NCI-H748 (cell line): ENCODE measurements around the gene HM13.
"Not testable (repeated sequence)": the region's sequence is repeated elsewhere in the genome, so short reads cannot be mapped to it uniquely, and the experiment has no call there.

Experiments used
- DNase-seq: peaks from one replicate; lab custom pipeline; 2025; ENCODE audit not compliant: unreplicated experiment; lab: John Stamatoyannopoulos, UW

The HM13 gene

GRCh38 chr20:31606804-31607639, 92.8 kb downstream of the HM13 start:
- DNase-seq, result peak; percentile 85

- DNase-seq, result peak; percentile 63
These were observed 93.5 kb downstream of the HM13 start for GRCh38 chr20:31607640-31608250.

DNA sequence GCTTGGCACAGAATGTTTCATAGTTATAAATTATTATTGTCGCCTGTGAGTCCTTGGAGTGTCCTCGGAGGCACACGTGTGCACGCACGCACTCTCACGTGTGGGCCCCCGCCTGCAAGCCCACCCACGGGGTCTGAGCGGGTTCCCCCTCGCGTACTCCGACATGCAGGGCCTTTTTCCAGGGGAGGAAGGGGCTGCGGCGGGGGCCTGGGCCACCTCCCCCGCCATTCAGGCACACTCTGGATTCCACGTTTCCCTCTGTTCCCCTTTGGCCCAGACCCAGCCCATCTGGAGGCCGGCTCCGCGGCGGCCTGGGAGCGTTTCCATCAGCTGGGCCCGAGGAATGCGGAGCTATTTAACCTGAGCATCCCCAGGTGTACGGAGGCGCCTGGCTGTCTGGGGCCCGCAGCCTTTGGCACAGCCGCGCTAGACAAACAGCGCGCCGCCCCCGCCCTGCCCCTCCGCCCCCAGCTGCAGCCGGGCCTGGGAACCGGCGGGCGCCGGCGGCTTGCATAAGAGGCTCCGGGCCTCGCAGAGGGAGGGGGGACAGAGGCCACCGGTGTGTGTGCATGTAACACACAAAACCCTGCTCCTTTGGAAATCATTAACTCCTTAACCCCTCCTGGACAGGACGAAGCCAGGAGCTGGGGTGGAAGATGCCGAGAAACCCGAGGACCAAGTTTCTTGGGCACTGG, 94.2 kb downstream of the HM13 start:
- DNase-seq, result peak; percentile 97

DNA sequence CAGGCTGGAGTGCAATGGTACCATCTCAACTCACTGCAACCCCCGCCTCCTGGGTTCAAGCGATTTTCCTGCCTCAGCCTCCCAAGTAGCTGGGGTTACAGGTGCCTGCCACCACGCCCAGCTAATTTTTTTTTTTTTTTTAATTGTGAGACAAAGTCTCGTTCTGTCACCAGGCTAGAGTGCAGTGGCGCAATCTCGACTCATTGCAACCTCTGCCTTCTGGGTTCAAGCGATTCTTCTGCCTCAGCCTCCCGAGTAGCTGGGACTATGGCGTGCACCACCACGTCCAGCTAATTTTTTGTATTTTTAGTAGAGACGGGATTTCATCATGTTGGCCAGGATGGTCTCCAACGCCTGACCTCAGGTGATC, 98.0 kb downstream of the HM13 start:
- DNase-seq, result not testable (repeated sequence)

DNA sequence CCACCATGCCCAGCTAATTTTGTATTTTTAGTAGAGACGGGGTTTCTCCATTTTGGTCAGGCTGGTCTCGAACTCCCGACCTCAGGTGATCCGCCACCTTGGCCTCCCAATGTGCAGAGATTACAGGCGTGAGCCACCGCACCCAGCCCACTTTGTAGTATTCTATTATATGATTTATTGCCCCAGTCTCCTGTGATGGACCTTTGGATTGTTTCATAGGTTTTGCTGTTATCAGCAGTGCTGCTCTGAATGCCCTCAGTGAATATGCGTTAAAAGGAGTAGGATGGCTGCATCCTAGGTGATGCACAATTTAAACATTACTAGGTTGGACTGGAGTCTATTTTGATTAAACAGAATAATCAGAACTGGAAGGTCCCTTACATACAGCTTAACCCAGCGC, 101.2 kb downstream of the HM13 start:
- no peak for DNase-seq

- DNase-seq, result no peak
These were observed 103.3 kb downstream of the HM13 start for GRCh38 chr20:31617432-31618104.
